HK-2 (cell line): ENCODE data around the gene SMIM45.

Experiments used
- DNase-seq: peaks from one replicate; pipeline ENCODE4 v3.0.0-alpha.2; 2018; ENCODE audit not compliant: unreplicated experiment

The SMIM45 gene

DNA sequence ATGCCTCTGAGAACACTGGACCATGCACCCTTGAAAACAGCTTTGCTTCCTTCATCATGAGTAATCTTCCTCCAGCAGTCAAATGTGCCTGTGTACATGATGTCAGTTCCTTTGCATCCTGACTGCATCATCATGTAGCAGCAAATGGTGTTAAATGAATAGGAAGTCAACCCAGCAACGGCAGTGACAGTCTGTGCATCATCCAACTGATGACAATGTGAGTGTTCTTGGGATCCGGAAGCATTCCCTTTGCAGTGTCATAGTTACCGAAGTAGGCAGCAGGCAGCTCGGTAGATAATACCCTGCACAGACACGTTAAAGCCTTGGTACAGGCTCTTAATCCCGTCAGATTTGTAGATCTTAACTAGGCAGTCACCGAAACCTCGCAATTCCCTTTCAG lies 49.2 kb downstream of the SMIM45 start:
- no peak for DNase-seq

DNA sequence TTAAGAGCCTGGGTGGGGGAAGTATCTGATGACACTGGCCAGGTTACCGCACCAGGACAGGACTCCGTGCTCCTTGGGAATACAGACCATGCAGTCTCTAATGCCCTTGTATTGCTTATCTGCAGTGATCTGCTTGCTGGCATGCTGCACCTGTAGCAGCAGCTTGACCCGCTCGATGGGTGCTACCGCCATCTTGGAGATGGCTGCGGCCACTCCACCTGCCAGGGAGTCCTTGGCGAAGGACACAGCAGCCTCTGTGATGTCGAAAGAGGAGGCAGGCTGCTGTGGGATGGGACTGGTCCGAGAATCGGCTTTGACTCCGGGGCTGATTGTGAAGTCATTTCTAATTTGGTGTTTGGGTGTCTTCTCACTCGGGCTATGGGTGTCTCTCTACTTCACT lies 49.8 kb downstream of the SMIM45 start:
- DNase-seq, result no peak

DNA sequence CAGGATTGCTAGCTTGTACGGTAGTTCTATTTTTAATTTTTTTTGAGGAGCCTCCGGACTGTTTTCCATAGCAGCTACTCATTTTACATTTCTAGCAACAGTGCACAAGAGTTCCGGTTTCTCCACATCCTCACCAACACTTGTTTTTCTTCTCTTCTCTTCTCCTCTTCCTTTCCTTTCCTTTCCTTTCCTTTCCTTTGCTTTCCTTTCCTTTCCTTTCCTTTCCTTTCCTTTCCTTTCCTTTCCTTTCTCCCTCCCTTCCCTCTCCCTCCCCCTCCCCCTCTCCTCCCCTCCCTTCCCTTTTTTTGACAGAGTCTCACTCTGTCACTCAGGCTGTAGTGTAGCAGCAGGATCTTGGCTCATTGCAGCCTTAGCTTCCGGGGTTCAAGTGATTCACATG lies 56.0 kb downstream of the SMIM45 start:
- DNase-seq, result no peak
